Erythroblast (primary cell): ENCODE measurements around the gene YAE1.

ENCODE experiments used
- GATA1 ChIP-seq: IDR thresholded peaks from 2 replicates; pipeline ENCODE4 v1.6.1; 2011; ENCODE audit warnings: low read depth, mild to moderate bottlenecking, control low read depth, low read length, moderate library complexity
- POLR2A ChIP-seq: IDR thresholded peaks from 2 replicates; pipeline ENCODE4 v1.6.1; 2011; ENCODE audit warnings: mild to moderate bottlenecking, low read length

DNA sequence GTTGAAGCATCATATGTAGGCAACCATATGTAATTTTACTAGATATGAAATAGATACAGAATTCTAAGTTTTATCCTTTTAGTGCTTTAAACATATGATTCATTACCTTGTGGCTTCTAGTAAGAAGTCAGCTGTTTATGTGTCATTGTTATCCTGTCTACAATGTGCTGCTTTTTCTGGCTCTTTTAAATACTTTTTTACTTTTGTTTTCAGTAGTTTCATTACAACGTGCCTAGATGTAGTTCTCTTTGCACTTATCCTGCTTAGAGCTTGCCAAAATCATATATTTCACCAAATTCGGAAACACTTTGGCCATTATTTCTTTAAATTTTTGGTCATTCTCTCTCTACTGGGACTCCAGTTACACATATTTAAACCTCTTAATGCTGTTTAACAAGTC is 26.4 kb downstream of the YAE1 start:
- no peak for TF ChIP-seq POLR2A
- no peak for TF ChIP-seq GATA1
